Activated T-helper 2 cell treated with anti-CD3 and anti-CD28 coated beads, Interferon-gamma antibody, Interleukin-2, Interleukin-4, amounts not matched to agents 10 μg/mL and 5 μg/mL and 100 μg/mL, durations not matched to agents 14 hours and 24 hours and 36 hours (primary cell): ENCODE measurements around the gene TMEM219. TPM values are rescaled to one million over a fixed set of nuclear protein-coding genes. Genes with fewer than 3 reads are reported as not detected.
A peak's percentile ranks its signal among the peaks of the same experiment; 100 is the strongest.
"Not testable (repeated sequence)": the region's sequence is repeated elsewhere in the genome, so short reads cannot be mapped to it uniquely, and the experiment has no call there.

Experiments used
- DNase-seq: peaks from one replicate; pipeline ENCODE4 v3.0.0; 2021; ENCODE audit warnings: low spot score
- H3K27ac Mint-ChIP-seq: one replicate; pipeline ENCODE4 v1.8.0; 2021; ENCODE audit warnings: mixed read lengths
- H3K27me3 Mint-ChIP-seq: one replicate; pipeline ENCODE4 v1.8.0; 2021; ENCODE audit warnings: low read depth, mixed read lengths
- H3K36me3 Mint-ChIP-seq: one replicate; pipeline ENCODE4 v1.8.0; 2021; ENCODE audit warnings: low read depth, mixed read lengths
- H3K4me1 Mint-ChIP-seq: one replicate; pipeline ENCODE4 v1.8.0; 2021; ENCODE audit warnings: low read depth, mixed read lengths
- H3K4me3 Mint-ChIP-seq: one replicate; pipeline ENCODE4 v1.8.0; 2021; ENCODE audit warnings: low read depth, mild to moderate bottlenecking, moderate library complexity, mixed read lengths
- H3K9me3 Mint-ChIP-seq: one replicate; pipeline ENCODE4 v1.8.0; 2021; ENCODE audit warnings: mixed read lengths
- intact Hi-C: fragments of 100-400 bp; cut with micrococcal nuclease; formaldehyde crosslinking; loops from one replicate; pipeline ENCODE4 v1.15.1; 2023
- total RNA-seq: library from RNA; stranded (reverse); gene quantifications from 2 replicates; pipeline ENCODE4 v1.2.3, GENCODE V29; 2022

Gene TMEM219
- total RNA-seq, 1 donor from 2014 or later, result 59.0 TPM

DNA sequence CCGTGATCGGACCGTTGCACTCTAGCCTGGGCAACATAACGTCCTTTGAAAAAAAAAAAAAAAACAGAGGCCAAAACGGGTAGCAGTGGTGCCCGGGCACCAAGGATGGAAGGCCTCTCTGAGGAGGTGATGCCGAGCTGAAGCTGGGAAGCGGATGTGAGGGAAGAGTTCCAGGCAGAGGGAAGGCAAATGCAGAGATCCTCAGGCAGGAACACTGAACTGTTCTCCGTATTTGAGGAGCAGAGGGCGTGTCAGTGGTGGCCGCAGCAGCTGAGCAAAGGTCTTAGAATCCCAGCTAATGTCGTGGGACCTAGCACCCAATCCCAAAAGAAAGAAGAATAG, 35.2 kb upstream of the TMEM219 start:
- intact Hi-C loops, result loop anchor here (1.0 to 5.0 kb wide), 3 partner anchors 36 to 122 kb away; partner anchors contain the start of genes CDIPT and TMEM219
- no peaks in the 10 kb centered on the region for H3K9me3 Mint-ChIP-seq
- no peak for DNase-seq
- peak overlapping the region; percentile 94 for H3K27ac Mint-ChIP-seq
- H3K4me1 Mint-ChIP-seq, result peaks cover 32% of the 10 kb centered on the region
- no peaks in the 10 kb centered on the region for H3K27me3 Mint-ChIP-seq
- peak overlapping the region; percentile 94 for H3K4me3 Mint-ChIP-seq
- H3K36me3 Mint-ChIP-seq, result peaks cover 21% of the 10 kb centered on the region

DNA sequence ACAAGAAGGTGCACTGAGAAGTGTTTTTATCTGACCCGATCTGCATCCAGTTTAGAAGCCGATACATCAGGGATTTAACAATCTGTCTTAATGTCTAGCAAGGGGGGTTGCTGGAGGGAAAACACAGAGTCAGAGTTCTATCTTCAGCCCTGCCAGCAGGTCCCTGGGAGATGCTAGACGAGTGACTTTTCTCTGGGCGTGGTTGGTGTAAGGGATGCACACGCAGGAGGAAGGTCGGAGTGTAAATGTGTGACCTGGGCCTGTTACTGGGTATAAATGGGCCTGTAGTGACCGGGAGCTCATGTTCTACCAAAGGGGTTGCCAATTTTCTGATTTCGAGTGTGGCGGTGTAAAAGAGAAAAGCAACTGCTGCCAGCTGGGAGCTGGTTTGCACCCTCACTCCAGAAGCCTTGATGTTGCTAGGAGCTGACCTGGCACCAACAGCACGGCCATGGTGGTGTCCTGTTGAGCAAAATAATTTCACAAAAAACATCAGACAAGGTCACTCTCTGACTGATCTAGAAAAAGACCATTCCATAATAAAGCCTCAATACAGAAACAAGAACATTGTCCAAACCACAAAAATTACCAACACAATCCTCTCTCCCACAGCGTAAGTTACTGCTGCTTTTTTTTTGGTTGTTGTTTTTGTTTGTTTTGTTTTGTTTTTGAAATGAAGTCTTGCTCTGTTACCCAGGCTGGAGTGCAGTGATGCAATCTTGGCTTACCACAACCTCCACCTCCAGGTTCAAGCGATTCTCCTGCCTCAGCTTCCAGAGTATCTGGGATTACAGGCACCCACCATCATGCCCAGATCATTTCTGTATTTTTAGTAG, 34.6 kb upstream of the TMEM219 start:
- peak overlapping the region; percentile 94 for H3K27ac Mint-ChIP-seq
- peak overlapping the region; percentile 94 for H3K4me3 Mint-ChIP-seq
- intact Hi-C loops, result loop anchor here (2.0 to 5.0 kb wide), 2 partner anchors 35 to 122 kb away; partner anchors contain the start of gene TMEM219
- peaks cover 2% of the 10 kb centered on the region for H3K27me3 Mint-ChIP-seq
- H3K36me3 Mint-ChIP-seq, result peaks cover 19% of the 10 kb centered on the region
- peaks cover 32% of the 10 kb centered on the region for H3K4me1 Mint-ChIP-seq
- DNase-seq, result no peak
- no peaks in the 10 kb centered on the region for H3K9me3 Mint-ChIP-seq

DNA sequence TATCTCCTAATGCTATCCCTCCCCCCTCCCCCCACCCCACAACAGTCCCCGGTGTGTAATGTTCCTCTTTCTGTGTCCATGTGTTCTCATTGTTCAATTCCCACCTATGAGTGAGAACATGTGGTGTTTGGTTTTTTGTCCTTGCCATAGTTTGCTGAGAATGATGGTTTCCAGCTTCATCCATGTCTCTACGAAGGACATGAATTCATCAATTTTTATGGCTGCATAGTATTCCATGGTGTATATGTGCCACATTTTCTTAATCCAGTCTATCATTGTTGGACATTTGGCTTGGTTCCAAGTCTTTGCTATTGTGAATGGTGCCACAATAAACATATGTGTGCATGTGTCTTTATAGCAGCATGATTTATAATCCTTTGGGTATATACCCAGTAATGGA, 30.1 kb upstream of the TMEM219 start:
- H3K36me3 Mint-ChIP-seq, H3K27ac Mint-ChIP-seq, H3K9me3 Mint-ChIP-seq, DNase-seq, H3K4me3 Mint-ChIP-seq, intact Hi-C loops: not testable (repeated sequence)
- peaks cover 10% of the 10 kb centered on the region for H3K4me1 Mint-ChIP-seq
- peaks cover 23% of the 10 kb centered on the region for H3K27me3 Mint-ChIP-seq

GRCh38 chr16:29940656-29941055, 21.2 kb upstream of the TMEM219 start:
- no peak for DNase-seq
- Mint-ChIP-seq H3K36me3 (no peaks in the 10 kb centered on the region), H3K4me1 (peaks cover 2% of the 10 kb centered on the region), H3K9me3 (no peaks in the 10 kb centered on the region), H3K27me3 (peaks cover 12% of the 10 kb centered on the region), H3K4me3 (no peak overlapping the region), H3K27ac (no peak overlapping the region)
- intact Hi-C loops, result no loop called here

DNA sequence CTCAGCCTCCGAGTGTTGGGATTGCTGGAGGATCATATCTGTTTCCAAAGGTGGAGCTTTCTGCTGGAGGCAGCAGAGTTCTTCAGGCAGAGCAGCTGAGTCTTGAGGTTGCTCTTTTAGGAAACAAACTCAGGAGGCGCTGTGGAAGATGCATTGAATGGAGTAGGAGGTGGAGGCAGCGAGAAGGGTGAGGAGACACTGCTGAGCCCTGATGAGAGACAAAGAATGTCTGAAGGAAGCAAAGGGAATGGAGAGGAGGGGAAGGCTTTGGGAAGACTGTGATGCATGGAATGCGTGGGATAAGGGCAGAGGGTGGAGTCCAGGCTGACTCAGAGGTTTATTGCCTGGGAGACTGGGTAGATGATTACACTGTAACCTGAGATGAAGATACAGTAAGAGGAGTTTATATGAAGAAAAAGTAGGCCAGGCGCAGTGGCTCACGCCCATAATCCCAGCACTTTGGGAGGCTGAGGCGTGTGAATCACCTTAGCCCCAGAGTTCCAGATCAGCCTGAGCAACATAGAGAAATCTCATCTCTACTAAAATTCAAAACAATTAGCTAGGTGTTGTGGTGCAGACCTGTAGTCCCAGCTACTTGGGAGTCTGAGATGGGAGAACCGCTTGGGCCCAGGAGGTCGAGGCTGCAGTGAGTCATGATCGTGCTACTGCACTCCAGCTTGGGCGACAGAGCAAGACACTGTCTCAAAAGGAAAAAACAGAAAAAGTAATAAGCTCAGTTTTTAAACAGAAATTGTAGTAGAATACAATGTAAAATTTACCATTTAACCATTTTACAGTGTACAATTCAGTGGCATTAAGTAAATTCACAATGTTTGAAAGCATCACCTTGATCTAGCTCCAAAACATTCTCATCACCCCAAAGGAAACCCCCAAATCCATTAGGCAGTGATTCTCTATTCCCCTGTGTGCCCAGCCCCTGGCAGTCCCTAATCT, 17.8 kb upstream of the TMEM219 start:
- Mint-ChIP-seq H3K4me3 (no peak overlapping the region), H3K27me3 (peaks cover 5% of the 10 kb centered on the region), H3K27ac (no peak overlapping the region), H3K4me1 (peaks cover 2% of the 10 kb centered on the region), H3K9me3 (no peaks in the 10 kb centered on the region), H3K36me3 (no peaks in the 10 kb centered on the region)
- intact Hi-C loops, result no loop called here
- DNase-seq, result no peak

DNA sequence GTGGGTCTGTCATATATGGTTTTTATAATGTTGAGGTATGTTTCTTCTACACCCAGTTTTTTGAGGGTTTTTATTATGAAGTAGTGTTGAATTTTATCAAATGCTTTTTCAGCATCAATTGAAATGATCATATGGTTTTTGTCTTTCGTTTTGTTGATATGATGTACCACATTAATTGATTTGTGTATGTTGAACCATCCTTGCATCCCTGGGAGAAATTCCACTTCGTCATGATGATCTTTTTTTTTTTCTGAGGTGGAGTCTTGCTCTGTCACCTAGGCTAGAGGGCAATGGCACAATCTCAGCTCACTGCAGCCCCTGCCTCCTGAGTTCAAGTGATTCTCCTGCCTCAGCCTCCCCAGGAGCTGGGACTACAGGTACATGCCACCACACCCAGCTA, 14.0 kb upstream of the TMEM219 start:
- H3K4me1 Mint-ChIP-seq, result no peaks in the 10 kb centered on the region
- H3K4me3 Mint-ChIP-seq, result no peak overlapping the region
- no peaks in the 10 kb centered on the region for H3K27me3 Mint-ChIP-seq
- H3K9me3 Mint-ChIP-seq, result peaks cover 4% of the 10 kb centered on the region
- no peak overlapping the region for H3K27ac Mint-ChIP-seq
- no peak for DNase-seq
- no peaks in the 10 kb centered on the region for H3K36me3 Mint-ChIP-seq
- intact Hi-C loops, result no loop called here

- intact Hi-C loops, result no loop called here
- H3K4me3 Mint-ChIP-seq, result no peak overlapping the region
- H3K36me3 Mint-ChIP-seq, result no peaks in the 10 kb centered on the region
- no peak overlapping the region for H3K27ac Mint-ChIP-seq
- peaks cover 4% of the 10 kb centered on the region for H3K9me3 Mint-ChIP-seq
- no peak for DNase-seq
- H3K27me3 Mint-ChIP-seq, result no peaks in the 10 kb centered on the region
- no peaks in the 10 kb centered on the region for H3K4me1 Mint-ChIP-seq
Observed at GRCh38 chr16:29950806-29951461, 10.9 kb upstream of the TMEM219 start.

DNA sequence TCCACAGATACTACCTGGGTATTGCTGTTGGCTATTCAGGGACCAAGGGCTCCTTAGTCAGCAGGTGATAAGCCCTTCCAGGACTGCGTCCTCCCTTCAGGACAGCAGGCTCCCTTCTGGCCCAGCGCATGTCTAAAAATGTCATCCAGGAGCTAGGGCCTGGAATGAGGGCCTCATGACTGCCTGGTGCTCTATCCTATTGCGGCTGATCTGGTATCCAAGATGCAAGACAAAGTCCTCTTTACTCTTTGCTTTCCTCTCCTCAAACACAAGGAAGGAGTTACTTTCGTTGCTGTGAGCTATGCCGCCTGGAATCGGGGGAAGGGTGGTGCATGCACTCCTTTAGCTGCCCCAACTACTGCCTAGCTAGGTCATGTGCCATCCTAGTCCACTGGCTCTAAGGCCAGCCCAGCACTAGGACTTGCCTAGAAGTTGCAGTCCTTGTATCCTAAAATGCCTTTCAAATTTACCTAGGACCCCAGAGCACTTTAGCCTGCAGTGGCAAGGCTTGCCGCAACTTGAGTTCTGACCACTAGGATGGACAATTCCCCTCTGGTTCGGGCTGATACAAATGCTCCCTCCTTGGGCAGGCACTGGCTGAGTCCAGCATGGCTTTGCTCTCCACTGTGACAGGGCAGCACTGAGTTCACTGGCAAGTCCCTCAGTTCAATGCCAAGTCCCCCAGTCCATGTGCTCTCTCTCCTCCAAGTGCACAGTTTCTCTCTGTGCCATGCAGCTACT, 10.1 kb upstream of the TMEM219 start:
- H3K4me1 Mint-ChIP-seq, result no peaks in the 10 kb centered on the region
- H3K36me3 Mint-ChIP-seq, result no peaks in the 10 kb centered on the region
- no peak overlapping the region for H3K4me3 Mint-ChIP-seq
- H3K9me3 Mint-ChIP-seq, result peaks cover 4% of the 10 kb centered on the region
- no peak overlapping the region for H3K27ac Mint-ChIP-seq
- H3K27me3 Mint-ChIP-seq, result no peaks in the 10 kb centered on the region
- intact Hi-C loops, result no loop called here
- no peak for DNase-seq

DNA sequence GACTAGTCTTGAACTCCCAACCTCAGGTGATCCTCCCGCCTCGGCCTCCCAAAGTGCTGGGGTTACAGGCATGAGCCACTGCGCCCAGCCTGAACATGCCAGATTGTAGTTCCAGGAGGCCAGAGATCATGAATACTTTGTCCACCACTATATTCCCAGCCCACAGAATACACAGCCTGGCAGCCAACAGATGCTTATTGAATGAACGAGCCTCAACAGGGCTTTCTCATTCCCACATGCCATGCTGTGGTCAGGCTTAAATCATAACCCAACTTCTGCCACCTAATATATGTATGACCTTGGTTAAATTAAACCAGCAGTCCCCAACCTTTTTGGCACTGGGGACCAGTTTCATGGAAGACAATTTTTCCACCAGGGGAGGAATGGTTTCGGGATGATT, 3.1 kb upstream of the TMEM219 start:
- no peak for DNase-seq
- H3K27ac Mint-ChIP-seq, result no peak overlapping the region
- H3K4me3 Mint-ChIP-seq, result no peak overlapping the region
- no peaks in the 10 kb centered on the region for H3K27me3 Mint-ChIP-seq
- H3K4me1 Mint-ChIP-seq, result peaks cover 17% of the 10 kb centered on the region
- intact Hi-C loops, result no loop called here
- H3K9me3 Mint-ChIP-seq, result no peaks in the 10 kb centered on the region
- peaks cover 2% of the 10 kb centered on the region for H3K36me3 Mint-ChIP-seq

DNA sequence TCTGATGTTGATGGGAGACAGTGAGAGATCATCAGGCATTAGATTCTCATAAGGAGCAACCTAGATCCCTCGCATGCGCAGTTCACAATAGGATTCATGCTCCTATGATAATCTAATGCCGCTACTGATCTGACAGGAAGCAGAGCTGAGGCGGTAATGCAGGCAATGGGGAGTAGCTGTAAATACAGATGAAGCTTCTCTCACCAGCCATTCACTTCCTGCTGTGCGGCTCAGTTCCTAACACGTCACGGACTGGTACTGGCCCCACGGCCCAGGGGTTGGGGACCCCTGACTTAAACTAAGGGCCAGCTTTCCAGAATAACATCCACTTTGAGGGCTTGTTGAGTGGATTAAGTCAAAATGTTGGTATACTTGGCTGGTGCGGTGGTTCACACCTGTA, 2.6 kb upstream of the TMEM219 start:
- intact Hi-C loops, result no loop called here
- H3K4me1 Mint-ChIP-seq, result peaks cover 17% of the 10 kb centered on the region
- no peaks in the 10 kb centered on the region for H3K27me3 Mint-ChIP-seq
- no peaks in the 10 kb centered on the region for H3K9me3 Mint-ChIP-seq
- no peak for DNase-seq
- no peak overlapping the region for H3K27ac Mint-ChIP-seq
- H3K4me3 Mint-ChIP-seq, result no peak overlapping the region
- peaks cover 2% of the 10 kb centered on the region for H3K36me3 Mint-ChIP-seq

DNA sequence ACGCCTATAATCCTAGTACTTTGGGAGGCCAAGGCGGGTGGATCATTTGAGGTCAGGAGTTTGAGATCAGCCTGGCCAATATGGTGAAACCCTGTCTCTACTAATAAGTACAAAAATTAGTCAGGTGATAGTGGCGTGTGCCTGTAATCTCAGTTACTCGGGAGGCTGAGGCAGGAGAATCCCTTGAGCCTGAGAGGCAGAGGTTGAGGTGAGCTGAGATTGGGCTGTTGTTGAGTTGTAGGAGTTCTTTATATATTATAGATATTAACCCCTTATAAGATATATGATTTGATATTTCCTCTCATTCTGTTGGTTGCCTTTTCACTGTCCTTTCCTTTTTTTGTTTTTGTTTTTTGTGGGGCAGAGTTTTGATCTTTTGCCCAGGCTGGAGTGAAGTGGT, 2.1 kb upstream of the TMEM219 start:
- not testable (repeated sequence) for H3K27ac Mint-ChIP-seq, H3K27me3 Mint-ChIP-seq, H3K4me3 Mint-ChIP-seq, H3K36me3 Mint-ChIP-seq, H3K9me3 Mint-ChIP-seq, DNase-seq
- intact Hi-C loops, result loop anchor here (5.0 kb wide), 1 partner anchor 33 kb away; the partner anchor contains the start of gene KCTD13
- peaks cover 18% of the 10 kb centered on the region for H3K4me1 Mint-ChIP-seq

DNA sequence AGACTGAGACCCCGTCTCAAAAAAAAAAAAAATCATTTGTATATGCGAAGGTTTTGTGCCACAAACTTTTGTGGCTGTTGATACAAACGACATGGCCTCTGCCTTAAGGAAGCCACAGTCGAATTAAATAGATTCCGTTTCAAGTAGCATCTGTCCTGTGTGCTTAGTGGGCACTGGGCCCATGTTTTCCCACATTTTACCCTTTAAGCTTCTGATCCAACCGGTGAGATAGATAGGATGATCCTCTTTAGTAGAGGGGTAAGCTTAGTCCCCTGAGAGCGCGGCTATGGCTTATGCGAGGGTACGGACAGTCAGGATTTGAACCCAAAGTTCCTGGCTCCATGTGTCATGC, 776 bp upstream of the TMEM219 start:
- no peaks in the 10 kb centered on the region for H3K9me3 Mint-ChIP-seq
- DNase-seq, result no peak
- no peaks in the 10 kb centered on the region for H3K27me3 Mint-ChIP-seq
- peaks cover 20% of the 10 kb centered on the region for H3K4me1 Mint-ChIP-seq
- H3K36me3 Mint-ChIP-seq, result peaks cover 7% of the 10 kb centered on the region
- peak overlapping the region; percentile 85 for H3K4me3 Mint-ChIP-seq
- H3K27ac Mint-ChIP-seq, result peak overlapping the region; percentile 62
- intact Hi-C loops, result loop anchor here (5.0 kb wide), 1 partner anchor 34 kb away; the partner anchor contains the start of gene KCTD13
